Measurements from ENCODE around the gene PIK3AP1.

GRCh38 chr10:96724621-96725020 lies 4.3 kb upstream of the PIK3AP1 start:
- TF ChIP-seq JUN (IDR thresholded peaks at IDR 0.05; ENCODE audit: low read depth, low read length) (no peak), SUZ12 (IDR thresholded peaks at IDR 0.05; ENCODE audit: low read length) (no peak), USF2 (IDR thresholded peaks at IDR 0.05; ENCODE audit: low read length) (no peak)
- TF ChIP-seq, protein P1, sequence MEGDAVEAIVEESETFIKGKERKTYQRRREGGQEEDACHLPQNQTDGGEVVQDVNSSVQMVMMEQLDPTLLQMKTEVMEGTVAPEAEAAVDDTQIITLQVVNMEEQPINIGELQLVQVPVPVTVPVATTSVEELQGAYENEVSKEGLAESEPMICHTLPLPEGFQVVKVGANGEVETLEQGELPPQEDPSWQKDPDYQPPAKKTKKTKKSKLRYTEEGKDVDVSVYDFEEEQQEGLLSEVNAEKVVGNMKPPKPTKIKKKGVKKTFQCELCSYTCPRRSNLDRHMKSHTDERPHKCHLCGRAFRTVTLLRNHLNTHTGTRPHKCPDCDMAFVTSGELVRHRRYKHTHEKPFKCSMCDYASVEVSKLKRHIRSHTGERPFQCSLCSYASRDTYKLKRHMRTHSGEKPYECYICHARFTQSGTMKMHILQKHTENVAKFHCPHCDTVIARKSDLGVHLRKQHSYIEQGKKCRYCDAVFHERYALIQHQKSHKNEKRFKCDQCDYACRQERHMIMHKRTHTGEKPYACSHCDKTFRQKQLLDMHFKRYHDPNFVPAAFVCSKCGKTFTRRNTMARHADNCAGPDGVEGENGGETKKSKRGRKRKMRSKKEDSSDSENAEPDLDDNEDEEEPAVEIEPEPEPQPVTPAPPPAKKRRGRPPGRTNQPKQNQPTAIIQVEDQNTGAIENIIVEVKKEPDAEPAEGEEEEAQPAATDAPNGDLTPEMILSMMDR (IDR thresholded peaks at IDR 0.05; ENCODE audit: control extremely low read depth in 1 of 3, insufficient read depth in 1 of 3, low read depth in 1 of 3, low read length in 3 of 3) = no peak

Measured in H1 (cell line).